H1 (cell line): ENCODE measurements around the gene ZNRF3. TPM values are rescaled to one million over a fixed set of nuclear protein-coding genes. Genes with fewer than 3 reads are reported as not detected.
A peak's percentile ranks its signal among the peaks of the same experiment; 100 is the strongest.

ENCODE experiments used
- CTCF ChIA-PET: fragments of 300-600 bp; sonication (Branson Sonifier 250); formaldehyde crosslinking; loops from one replicate; lab custom pipeline; 2021; ENCODE audit not compliant: partially characterized antibody; lab: Charles Lee
- POLR2A ChIA-PET: fragments of 300-600 bp; sonication (Branson Sonifier 250); formaldehyde crosslinking; loops from one replicate; lab custom pipeline; 2021; ENCODE audit warnings: inconsistent platforms; ENCODE audit not compliant: partially characterized antibody; lab: Charles Lee
- DNase-seq, 2 experiments: peaks; one replicate each; pipeline versions ENCODE4 v3.0.0 to v3.0.0-alpha.2; 2010 to 2022; ENCODE audit warnings: low spot score in 2 of 2, low read depth in 1 of 2, mixed read lengths in 1 of 2
- FAIRE-seq: peaks from 2 replicates; lab custom pipeline; 2011; peaks lifted over from hg19 to GRCh38; lab: Jason Lieb, UNC
- H2AFZ ChIP-seq: 2 replicates; pipeline ENCODE4 v1.8.1; 2012; ENCODE audit warnings: low read length, inconsistent platforms
- H2AK5ac ChIP-seq: 2 replicates; pipeline ENCODE4 v1.6.1; 2013; ENCODE audit warnings: low read depth, low read length
- H2BK120ac ChIP-seq: replicated peaks from 2 replicates; pipeline ENCODE3; 2013; ENCODE audit warnings: low read depth, low read length, inconsistent platforms
- H2BK12ac ChIP-seq: 2 replicates; pipeline ENCODE4 v1.6.1; 2013; ENCODE audit warnings: low read depth, low read length
- H2BK15ac ChIP-seq: 2 replicates; pipeline ENCODE4 v1.6.1; 2013; ENCODE audit warnings: low read length
- H2BK20ac ChIP-seq: 2 replicates; pipeline ENCODE4 v1.6.1; 2013; ENCODE audit warnings: low read length
- H2BK5ac ChIP-seq: 2 replicates; pipeline ENCODE4 v1.6.1; 2013; ENCODE audit warnings: low read depth, low read length
- H3K14ac ChIP-seq: 2 replicates; pipeline ENCODE4 v1.6.1; 2013; ENCODE audit warnings: inconsistent platforms; ENCODE audit not compliant: insufficient read length
- H3K18ac ChIP-seq: 2 replicates; pipeline ENCODE4 v1.6.1; 2013; ENCODE audit warnings: low read length; ENCODE audit errors: extremely low read depth
- H3K23ac ChIP-seq: 2 replicates; pipeline ENCODE4 v1.6.1; 2013; ENCODE audit warnings: inconsistent platforms; ENCODE audit not compliant: insufficient read length
- H3K23me2 ChIP-seq: 2 replicates; pipeline ENCODE4 v1.6.1; 2013; ENCODE audit warnings: low read depth, low read length
- H3K27ac ChIP-seq: 2 replicates; pipeline ENCODE4 v1.6.1; 2011; ENCODE audit warnings: low read depth, low read length, inconsistent platforms
- H3K27me3 ChIP-seq, 4 experiments: replicated peaks in 1 of 4; 1 replicate in 1 of 4; 2 replicates in 3 of 4; pipeline versions ENCODE4 v1.6.1 to v1.8.1; 2011 to 2013; ENCODE audit warnings: low read length in 3 of 4, mild to moderate bottlenecking in 3 of 4, inconsistent platforms in 2 of 4, mixed read lengths in 2 of 4, moderate library complexity in 1 of 4; ENCODE audit not compliant: control insufficient read depth in 3 of 4, insufficient read depth in 3 of 4; ENCODE audit errors: extremely low read depth in 1 of 4
- H3K36me3 ChIP-seq, 4 experiments: 2 replicates each; pipeline versions ENCODE4 v1.6.1 to v1.8.1; 2011 to 2013; ENCODE audit warnings: mild to moderate bottlenecking in 4 of 4, low read length in 3 of 4, moderate library complexity in 2 of 4, control low read depth in 1 of 4, inconsistent platforms in 1 of 4; ENCODE audit not compliant: insufficient read depth in 4 of 4, control insufficient read depth in 2 of 4
- H3K4ac ChIP-seq: replicated peaks from 2 replicates; pipeline ENCODE3; 2013; ENCODE audit warnings: low read length, low read depth, mixed read lengths, inconsistent platforms; ENCODE audit not compliant: insufficient read length
- H3K4me1 ChIP-seq, 4 experiments: replicated peaks in 1 of 4; 1 replicate in 1 of 4; 2 replicates in 3 of 4; pipeline versions ENCODE4 v1.6.1 to v1.8.1; 2011 to 2013; ENCODE audit warnings: low read length in 3 of 4, inconsistent platforms in 2 of 4, mixed read lengths in 1 of 4; ENCODE audit not compliant: insufficient read depth in 4 of 4, control insufficient read depth in 3 of 4
- H3K4me2 ChIP-seq, 2 experiments: 2 replicates each; pipeline versions ENCODE4 v1.6.1 to v1.8.1; 2011 to 2013; ENCODE audit warnings: low read depth in 2 of 2, low read length in 2 of 2, control low read depth in 1 of 2, inconsistent platforms in 1 of 2, mild to moderate bottlenecking in 1 of 2; ENCODE audit not compliant: insufficient read depth in 1 of 2
- H3K4me3 ChIP-seq, 4 experiments: fragments of 200-600, 300-600 bp in 1 of 4; sonication (generic), shearing (Covaris generic), sonication (Bioruptor Twin) in 1 of 4; 2 replicates each; pipeline versions ENCODE4 v1.5.1 to v1.8.1; 2011 to 2016; ENCODE audit warnings: low read length in 4 of 4, low read depth in 3 of 4, control low read depth in 2 of 4, inconsistent platforms in 2 of 4, mild to moderate bottlenecking in 2 of 4, mixed read lengths in 1 of 4, moderate library complexity in 1 of 4; ENCODE audit not compliant: insufficient read depth in 2 of 4; ENCODE audit errors: extremely low read depth in 1 of 4
- H3K56ac ChIP-seq: replicated peaks from 2 replicates; pipeline ENCODE3; 2013; ENCODE audit warnings: low read depth, mild to moderate bottlenecking, mixed read lengths, low read length, inconsistent platforms; ENCODE audit not compliant: insufficient read length
- H3K79me1 ChIP-seq: 2 replicates; pipeline ENCODE4 v1.6.1; 2013; ENCODE audit warnings: low read depth, low read length, control low read depth
- H3K79me2 ChIP-seq, 2 experiments: 2 replicates each; pipeline versions ENCODE4 v1.6.1 to v1.8.1; 2012 to 2013; ENCODE audit warnings: low read length in 2 of 2, mild to moderate bottlenecking in 2 of 2, inconsistent platforms in 1 of 2; ENCODE audit not compliant: insufficient read depth in 2 of 2, control insufficient read depth in 1 of 2
- H3K9ac ChIP-seq, 4 experiments: replicated peaks in 1 of 4; 1 replicate in 1 of 4; 2 replicates in 3 of 4; pipeline versions ENCODE4 v1.6.1 to v1.8.1; 2011 to 2013; ENCODE audit warnings: low read depth in 3 of 4, low read length in 3 of 4, control low read depth in 2 of 4, mild to moderate bottlenecking in 2 of 4, moderate library complexity in 2 of 4, inconsistent platforms in 1 of 4; ENCODE audit errors: extremely low read depth in 1 of 4
- H3K9me3 ChIP-seq, 2 experiments: 2 replicates each; pipeline versions ENCODE4 v1.6.1 to v1.8.1; 2012 to 2013; ENCODE audit warnings: mild to moderate bottlenecking in 2 of 2, moderate library complexity in 2 of 2, control low read depth in 1 of 2, inconsistent platforms in 1 of 2, low read depth in 1 of 2, low read length in 1 of 2, mixed read lengths in 1 of 2; ENCODE audit not compliant: insufficient read depth in 2 of 2
- H4K20me1 ChIP-seq, 2 experiments: replicated peaks in 1 of 2; 2 replicates each; pipeline versions ENCODE3 to v1.8.1; 2011 to 2013; ENCODE audit warnings: inconsistent platforms in 2 of 2, low read length in 2 of 2, mild to moderate bottlenecking in 1 of 2; ENCODE audit not compliant: insufficient read depth in 2 of 2, control insufficient read depth in 1 of 2
- H4K5ac ChIP-seq: 2 replicates; pipeline ENCODE4 v1.6.1; 2013; ENCODE audit warnings: low read length, low read depth, mixed read lengths, inconsistent platforms; ENCODE audit not compliant: insufficient read length
- H4K8ac ChIP-seq: 2 replicates; pipeline ENCODE4 v1.8.0; 2013; ENCODE audit warnings: mild to moderate bottlenecking, moderate library complexity, low read length, inconsistent platforms; ENCODE audit not compliant: insufficient read depth; ENCODE audit errors: extremely low read depth
- H4K91ac ChIP-seq: replicated peaks from 2 replicates; pipeline ENCODE3; 2013; ENCODE audit warnings: low read length, mixed read lengths, inconsistent platforms; ENCODE audit not compliant: insufficient read length
- CTCF ChIP-seq, 3 experiments: IDR thresholded peaks; 1 replicate in 2 of 3; 2 replicates in 1 of 3; pipeline versions ENCODE4 v1.5.1 to v1.6.1; 2011; ENCODE audit warnings: low read length in 3 of 3, mild to moderate bottlenecking in 3 of 3, inconsistent platforms in 2 of 3, low read depth in 1 of 3, moderate library complexity in 1 of 3; ENCODE audit not compliant: insufficient read depth in 1 of 3; ENCODE audit errors: control extremely low read depth in 1 of 3
- JUN ChIP-seq: IDR thresholded peaks from 2 replicates; pipeline ENCODE4 v1.6.1; 2011; ENCODE audit warnings: low read depth, mild to moderate bottlenecking, improper control_type of control experiment, low read length
- ZNF274 ChIP-seq: IDR thresholded peaks from 2 replicates; pipeline ENCODE4 v1.7.0; 2012; ENCODE audit warnings: low read length, borderline replicate concordance; ENCODE audit errors: extremely low read depth
- WGBS, 2 experiments: shearing (Covaris generic) in 1 of 2; methylation state at CpG; one replicate each; pipeline versions ENCODE4 v1.1.6 to v1.1.7; 2013 to 2015; ENCODE audit warnings: low lambda C conversion rate in 2 of 2, mixed read lengths in 2 of 2, inconsistent platforms in 1 of 2, low coverage in 1 of 2, missing lambda C conversion rate in 1 of 2; ENCODE audit not compliant: insufficient replicate concordance in 2 of 2, insufficient coverage in 1 of 2, insufficient read length in 1 of 2; ENCODE audit errors: extremely low coverage in 1 of 2, missing lambda C conversion rate in 1 of 2; 5-methylcytosine and 5-hydroxymethylcytosine counted together
- polyA plus RNA-seq, 7 experiments: library from polyadenylated mRNA; depleted of rRNA in 3 of 7; stranded (reverse) in 5 of 7; unstranded in 2 of 7; fragments of >200 nt in 5 of 7; fragments of 200-250 nt in 2 of 7; gene quantifications; 1 replicate in 5 of 7; 2 replicates in 1 of 7; 4 replicates in 1 of 7; pipeline versions ENCODE4 v1.2.1 to v1.2.3, GENCODE V29; 2011 to 2013; ENCODE audit warnings: missing spikeins in 2 of 7, mixed read lengths in 2 of 7
- total RNA-seq: library from RNA; stranded (reverse); fragmentation: NEBNext Ultra II Directional; extraction: Animal tissue kit (Norgen Biotek cat#: 25700); gene quantifications from 2 replicates; pipeline ENCODE4 v1.2.1, GENCODE V29; 2021

The ZNRF3 gene
- total and polyA plus RNA-seq, 2 of the 8 experiments (the other 6 are each of a cell fraction or from before 2014, with no cell fraction given) = 14.1 to 21.7 TPM

GRCh38 chr22:28939932-28940331, 56.6 kb downstream of the ZNRF3 start:
- Histone ChIP-seq H3K23ac (no peak overlapping the region), H3K4me3 (no peak overlapping the region), H3K4me1 (peaks cover 4 to 13% (median 12%) of the 10 kb centered on the region in 4 experiments), H4K5ac (no peak overlapping the region), H3K14ac (no peak overlapping the region), H4K91ac (no peak overlapping the region), H4K20me1 (peaks cover 2 to 7% of the 10 kb centered on the region in 2 experiments), H3K18ac (no peak overlapping the region), H2BK5ac (no peak overlapping the region), H2AFZ (no peak overlapping the region), H2BK20ac (no peak overlapping the region), H4K8ac (no peak overlapping the region), H2AK5ac (no peak overlapping the region), H2BK15ac (no peak overlapping the region), H3K56ac (no peak overlapping the region), H3K23me2 (no peaks in the 10 kb centered on the region), H3K79me1 (peaks cover 10% of the 10 kb centered on the region), H2BK12ac (no peak overlapping the region), H2BK120ac (no peak overlapping the region), H3K9me3 (no peaks in the 10 kb centered on the region), H3K4ac (no peak overlapping the region), H3K79me2 (peaks cover 0 to 89% of the 10 kb centered on the region in 2 experiments; a peak in 3 of 4 replicates), H3K27me3 (no peaks in the 10 kb centered on the region), H3K9ac (no peak overlapping the region), H3K36me3 (no peaks in the 10 kb centered on the region), H3K27ac (no peak overlapping the region), H3K4me2 (0 out of 4 replicates have a peak overlapping the region, but pooled peaks of 1 of the 2 experiments have one; percentile 23)
- WGBS, 2 experiments = 35% methylated on average over 2 of the region's 2 CpGs; no CpG with 5 or more reads in 1 of the 2 experiments
- FAIRE-seq = no peak
- ChIA-PET POLR2A (interaction anchor here (1.0 kb wide), 1 partner anchor 90 kb away, joined by 3 read pairs; no protein-coding TSS in a partner anchor), CTCF (interaction anchor here (0.9 to 1.0 kb wide), 2 partner anchors 22 to 100 kb away, joined by 3 to 4 read pairs; no protein-coding TSS in a partner anchor)
- no peak for DNase-seq
- TF ChIP-seq ZNF274 (no peak), CTCF (IDR thresholded peaks at IDR 0.05; ENCODE audit: control extremely low read depth in 1 of 3, insufficient read depth in 1 of 3, low read depth in 1 of 3, low read length in 3 of 3) (no peak), JUN (no peak)
